H9 (cell line): Measurements from ENCODE around the gene HIKESHI. TPM values are rescaled to one million over a fixed set of nuclear protein-coding genes. Genes with fewer than 3 reads are reported as not detected.

Experiments
- DNase-seq: peaks from one replicate; pipeline ENCODE4 v3.0.0-alpha.2; 2017
- H2AFZ ChIP-seq: one replicate; pipeline ENCODE4 v1.6.1; 2013; ENCODE audit warnings: mild to moderate bottlenecking, low read length, control low read depth, moderate library complexity
- H2AK5ac ChIP-seq: 2 replicates; pipeline ENCODE4 v1.6.1; 2013; ENCODE audit warnings: low read length, control low read depth, mixed read lengths; ENCODE audit not compliant: insufficient read length
- H2BK120ac ChIP-seq: one replicate; pipeline ENCODE4 v1.6.1; 2013; ENCODE audit warnings: low read depth, mild to moderate bottlenecking, low read length, control low read depth, inconsistent platforms; ENCODE audit not compliant: poor library complexity, severe bottlenecking
- H2BK12ac ChIP-seq: 2 replicates; pipeline ENCODE4 v1.6.1; 2013; ENCODE audit warnings: low read length, control low read depth, mixed read lengths, low read depth; ENCODE audit not compliant: insufficient read length
- H2BK15ac ChIP-seq: 2 replicates; pipeline ENCODE4 v1.6.1; 2013; ENCODE audit warnings: low read depth, low read length, control low read depth
- H2BK20ac ChIP-seq: one replicate; pipeline ENCODE4 v1.6.1; 2013; ENCODE audit warnings: low read depth, mild to moderate bottlenecking, low read length, control low read depth, inconsistent platforms; ENCODE audit not compliant: poor library complexity, severe bottlenecking
- H2BK5ac ChIP-seq: 2 replicates; pipeline ENCODE4 v1.6.1; 2013; ENCODE audit warnings: low read length, control low read depth, mixed read lengths; ENCODE audit not compliant: insufficient read length
- H3K14ac ChIP-seq: 2 replicates; pipeline ENCODE4 v1.6.1; 2013; ENCODE audit warnings: low read length, control low read depth; ENCODE audit not compliant: insufficient read depth
- H3K18ac ChIP-seq: 2 replicates; pipeline ENCODE4 v1.6.1; 2013; ENCODE audit warnings: low read depth, mild to moderate bottlenecking, mixed read lengths, low read length, control low read depth; ENCODE audit not compliant: insufficient read length
- H3K23ac ChIP-seq: 2 replicates; pipeline ENCODE4 v1.6.1; 2013; ENCODE audit warnings: low read length, control low read depth, mixed read lengths, low read depth; ENCODE audit not compliant: insufficient read length
- H3K23me2 ChIP-seq: 2 replicates; pipeline ENCODE4 v1.6.1; 2013; ENCODE audit warnings: low read depth, mild to moderate bottlenecking, mixed read lengths, low read length, control low read depth; ENCODE audit not compliant: insufficient read length, poor library complexity, severe bottlenecking
- H3K27ac ChIP-seq: 2 replicates; pipeline ENCODE4 v1.5.1; 2013; ENCODE audit warnings: low read length, control low read depth, mixed read lengths, low read depth; ENCODE audit not compliant: insufficient read length
- H3K27me3 ChIP-seq: 2 replicates; pipeline ENCODE4 v1.6.1; 2013; ENCODE audit warnings: low read length, control low read depth, inconsistent platforms; ENCODE audit not compliant: insufficient read depth
- H3K4ac ChIP-seq: 2 replicates; pipeline ENCODE4 v1.6.1; 2013; ENCODE audit warnings: low read depth, mild to moderate bottlenecking, control low read depth, inconsistent platforms, low read length, moderate library complexity
- H3K4me1 ChIP-seq: 2 replicates; pipeline ENCODE4 v1.6.1; 2013; ENCODE audit warnings: low read length, control low read depth, inconsistent platforms; ENCODE audit not compliant: insufficient read depth
- H3K4me2 ChIP-seq: 2 replicates; pipeline ENCODE4 v1.6.1; 2013; ENCODE audit warnings: low read length, control low read depth, mixed read lengths; ENCODE audit not compliant: insufficient read length, insufficient read depth
- H3K56ac ChIP-seq: 2 replicates; pipeline ENCODE4 v1.6.1; 2013; ENCODE audit warnings: low read depth, mild to moderate bottlenecking, mixed read lengths, low read length, control low read depth; ENCODE audit not compliant: insufficient read length
- H3K79me1 ChIP-seq: 2 replicates; pipeline ENCODE4 v1.6.1; 2013; ENCODE audit warnings: low read depth, mild to moderate bottlenecking, moderate library complexity, low read length, control low read depth, inconsistent platforms; ENCODE audit not compliant: insufficient read depth, poor library complexity, severe bottlenecking
- H3K79me2 ChIP-seq: 2 replicates; pipeline ENCODE4 v1.6.1; 2013; ENCODE audit warnings: low read length, control low read depth, inconsistent platforms; ENCODE audit not compliant: insufficient read depth
- H3K9ac ChIP-seq: 2 replicates; pipeline ENCODE4 v1.6.1; 2013; ENCODE audit warnings: low read length, control low read depth, mixed read lengths; ENCODE audit not compliant: insufficient read length; ENCODE audit errors: extremely low read depth
- H3K9me3 ChIP-seq: one replicate; pipeline ENCODE4 v1.6.1; 2013; ENCODE audit warnings: low read depth, low read length, inconsistent platforms; ENCODE audit not compliant: control insufficient read depth
- H3T11ph ChIP-seq: one replicate; pipeline ENCODE4 v1.6.1; 2013; ENCODE audit warnings: mild to moderate bottlenecking, low read length, control low read depth, inconsistent platforms
- H4K20me1 ChIP-seq: one replicate; pipeline ENCODE4 v1.6.1; 2013; ENCODE audit not compliant: control insufficient read depth, insufficient read length, insufficient read depth
- H4K5ac ChIP-seq: 2 replicates; pipeline ENCODE4 v1.6.1; 2013; ENCODE audit warnings: low read depth, mild to moderate bottlenecking, mixed read lengths, low read length, control low read depth; ENCODE audit not compliant: insufficient read length
- H4K8ac ChIP-seq: replicated peaks from 2 replicates; pipeline ENCODE4 v1.6.1; 2013; ENCODE audit warnings: low read length, control low read depth, mixed read lengths, low read depth; ENCODE audit not compliant: insufficient read length
- H4K91ac ChIP-seq: 2 replicates; pipeline ENCODE4 v1.6.1; 2013; ENCODE audit warnings: low read depth, mild to moderate bottlenecking, moderate library complexity, mixed read lengths, low read length, control low read depth; ENCODE audit not compliant: insufficient read length
- H3K27ac Mint-ChIP-seq, 3 experiments: 2 replicates in 2 of 3; 3 replicates in 1 of 3; pipeline ENCODE4 v1.8.0; 2020 to 2021; ENCODE audit warnings: mixed read lengths in 3 of 3, mild to moderate bottlenecking in 1 of 3, moderate library complexity in 1 of 3
- H3K27me3 Mint-ChIP-seq: 2 replicates; pipeline ENCODE4 v1.8.0; 2021; ENCODE audit warnings: low read depth, mild to moderate bottlenecking, moderate library complexity, mixed read lengths
- H3K36me3 Mint-ChIP-seq, 3 experiments: 2 replicates in 2 of 3; 3 replicates in 1 of 3; pipeline ENCODE4 v1.8.0; 2020 to 2021; ENCODE audit warnings: low read depth in 3 of 3, mixed read lengths in 3 of 3; ENCODE audit not compliant: insufficient read depth in 1 of 3
- H3K4me1 Mint-ChIP-seq, 2 experiments: 2 replicates each; pipeline ENCODE4 v1.8.0; 2020; ENCODE audit warnings: mixed read lengths in 2 of 2
- H3K4me3 Mint-ChIP-seq, 2 experiments: 2 replicates in 1 of 2; 3 replicates in 1 of 2; pipeline ENCODE4 v1.8.0; 2020 to 2021; ENCODE audit warnings: mild to moderate bottlenecking in 2 of 2, mixed read lengths in 2 of 2, moderate library complexity in 1 of 2
- H3K9me3 Mint-ChIP-seq, 2 experiments: 2 replicates in 1 of 2; 3 replicates in 1 of 2; pipeline ENCODE4 v1.8.0; 2020; ENCODE audit warnings: mild to moderate bottlenecking in 2 of 2, mixed read lengths in 2 of 2, moderate library complexity in 1 of 2
- CTCF ChIP-seq: fragments of 200-600 bp; sonication (generic); conservative IDR thresholded peaks from 3 replicates; pipeline ENCODE4 v1.8.0; 2021; ENCODE audit warnings: antibody characterized with exemption, mild to moderate bottlenecking
- whole genome bisulfite sequencing: extraction: QIAGEN DNeasy Blood & Tissue Kit; methylation state at CpG from one replicate; pipeline ENCODE4 v1.1.7; 2013; ENCODE audit warnings: missing lambda C conversion rate, low lambda C conversion rate, mixed read lengths; ENCODE audit not compliant: insufficient read length; ENCODE audit errors: extremely low coverage; 5-methylcytosine and 5-hydroxymethylcytosine counted together
- total RNA-seq: library from RNA; stranded (reverse); gene quantifications from 2 replicates; pipeline ENCODE4 v1.2.1, GENCODE V29; 2021

The HIKESHI gene
- total RNA-seq, 1 experiment from 2014 or later, result 54.1 TPM

GRCh38 chr11:86390487-86390886 lies 88.4 kb downstream of the HIKESHI start:
- Histone ChIP-seq H3K4me1 (peaks cover 3% of the 10 kb centered on the region; the same call in 1 of the 2 replicates), H3K23ac (no peak overlapping the region), H2AK5ac (no peak overlapping the region), H4K91ac (no peak overlapping the region), H2BK15ac (no peak overlapping the region), H4K8ac (no peak overlapping the region), H3K56ac (no peak overlapping the region), H2AFZ (no peak overlapping the region), H2BK5ac (no peak overlapping the region), H4K20me1 (no peaks in the 10 kb centered on the region), H3K18ac (no peak overlapping the region), H3K79me1 (no peaks in the 10 kb centered on the region), H3K9ac (no peak overlapping the region), H3K4me2 (no peak overlapping the region), H3K4ac (no peak overlapping the region), H3K79me2 (no peaks in the 10 kb centered on the region), H4K5ac (no peak overlapping the region), H3K23me2 (no peaks in the 10 kb centered on the region), H3K27me3 (no peaks in the 10 kb centered on the region), H3T11ph (no peak overlapping the region), H2BK20ac (no peak overlapping the region), H3K14ac (no peak overlapping the region), H2BK12ac (no peak overlapping the region), H3K9me3 (no peaks in the 10 kb centered on the region), H3K27ac (no peak overlapping the region), H2BK120ac (no peak overlapping the region)
- Mint-ChIP-seq H3K36me3 (no peaks in the 10 kb centered on the region), H3K9me3 (no peaks in the 10 kb centered on the region), H3K4me3 (no peak overlapping the region), H3K4me1 (peaks cover 15 to 17% of the 10 kb centered on the region in 2 experiments), H3K27me3 (no peaks in the 10 kb centered on the region), H3K27ac (no peak overlapping the region)
- TF ChIP-seq CTCF, result no peak
- no peak for DNase-seq
- WGBS, result no CpG with 5 or more reads among the region's 3 CpGs
